ENCODE measurements around the gene FARP2.

DNA sequence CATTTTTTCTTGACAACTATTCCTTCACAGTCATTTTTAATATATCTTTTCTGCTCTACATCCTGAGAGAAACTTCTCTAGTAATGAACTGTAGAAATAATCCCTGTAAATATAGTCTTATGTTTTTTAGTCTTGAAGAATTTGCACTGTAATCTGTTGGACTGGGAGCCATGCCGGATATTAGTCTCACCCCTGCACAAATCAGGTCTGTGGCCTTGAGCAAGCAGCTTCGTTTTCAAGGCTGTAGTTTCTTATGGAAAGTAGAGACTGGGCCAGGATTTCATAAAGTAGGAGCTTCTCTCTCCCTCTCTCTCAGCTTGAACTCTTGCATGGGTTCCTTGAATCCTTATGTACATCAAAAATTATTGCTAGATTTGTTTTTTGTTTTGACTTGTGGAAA lies 8.7 kb downstream of the FARP2 start:
- TF ChIP-seq, protein P1, sequence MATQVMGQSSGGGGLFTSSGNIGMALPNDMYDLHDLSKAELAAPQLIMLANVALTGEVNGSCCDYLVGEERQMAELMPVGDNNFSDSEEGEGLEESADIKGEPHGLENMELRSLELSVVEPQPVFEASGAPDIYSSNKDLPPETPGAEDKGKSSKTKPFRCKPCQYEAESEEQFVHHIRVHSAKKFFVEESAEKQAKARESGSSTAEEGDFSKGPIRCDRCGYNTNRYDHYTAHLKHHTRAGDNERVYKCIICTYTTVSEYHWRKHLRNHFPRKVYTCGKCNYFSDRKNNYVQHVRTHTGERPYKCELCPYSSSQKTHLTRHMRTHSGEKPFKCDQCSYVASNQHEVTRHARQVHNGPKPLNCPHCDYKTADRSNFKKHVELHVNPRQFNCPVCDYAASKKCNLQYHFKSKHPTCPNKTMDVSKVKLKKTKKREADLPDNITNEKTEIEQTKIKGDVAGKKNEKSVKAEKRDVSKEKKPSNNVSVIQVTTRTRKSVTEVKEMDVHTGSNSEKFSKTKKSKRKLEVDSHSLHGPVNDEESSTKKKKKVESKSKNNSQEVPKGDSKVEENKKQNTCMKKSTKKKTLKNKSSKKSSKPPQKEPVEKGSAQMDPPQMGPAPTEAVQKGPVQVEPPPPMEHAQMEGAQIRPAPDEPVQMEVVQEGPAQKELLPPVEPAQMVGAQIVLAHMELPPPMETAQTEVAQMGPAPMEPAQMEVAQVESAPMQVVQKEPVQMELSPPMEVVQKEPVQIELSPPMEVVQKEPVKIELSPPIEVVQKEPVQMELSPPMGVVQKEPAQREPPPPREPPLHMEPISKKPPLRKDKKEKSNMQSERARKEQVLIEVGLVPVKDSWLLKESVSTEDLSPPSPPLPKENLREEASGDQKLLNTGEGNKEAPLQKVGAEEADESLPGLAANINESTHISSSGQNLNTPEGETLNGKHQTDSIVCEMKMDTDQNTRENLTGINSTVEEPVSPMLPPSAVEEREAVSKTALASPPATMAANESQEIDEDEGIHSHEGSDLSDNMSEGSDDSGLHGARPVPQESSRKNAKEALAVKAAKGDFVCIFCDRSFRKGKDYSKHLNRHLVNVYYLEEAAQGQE (IDR thresholded peaks at IDR 0.05; ENCODE audit: low read depth, low read length) = no peak
- TF ChIP-seq, protein P2, sequence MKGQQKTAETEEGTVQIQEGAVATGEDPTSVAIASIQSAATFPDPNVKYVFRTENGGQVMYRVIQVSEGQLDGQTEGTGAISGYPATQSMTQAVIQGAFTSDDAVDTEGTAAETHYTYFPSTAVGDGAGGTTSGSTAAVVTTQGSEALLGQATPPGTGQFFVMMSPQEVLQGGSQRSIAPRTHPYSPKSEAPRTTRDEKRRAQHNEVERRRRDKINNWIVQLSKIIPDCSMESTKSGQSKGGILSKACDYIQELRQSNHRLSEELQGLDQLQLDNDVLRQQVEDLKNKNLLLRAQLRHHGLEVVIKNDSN (IDR thresholded peaks at IDR 0.05; ENCODE audit: borderline replicate concordance, extremely low read length, insufficient read depth, low read depth, low read length) = no peak
- TF ChIP-seq POLR2A (IDR thresholded peaks at IDR 0.05; ENCODE audit: low read depth, low read length) (no peak), RFX5 (IDR thresholded peaks at IDR 0.05; ENCODE audit: low read depth, low read length) (no peak), CHD2 (IDR thresholded peaks at IDR 0.05; ENCODE audit: borderline replicate concordance, low read depth, low read length) (no peak), YY1 (IDR thresholded peaks at IDR 0.05; ENCODE audit: low read depth, low read length) (no peak)

Measured in GM12878 (cell line).